ENCODE data around the gene SHROOM2.

Gene SHROOM2

GRCh38 chrX:9866633-9867032, 80.4 kb downstream of the SHROOM2 start:
- no peak for DNase-seq

GRCh38 chrX:9867226-9867625, 81.0 kb downstream of the SHROOM2 start:
- DNase-seq = no peak

GRCh38 chrX:9867753-9868152, 81.5 kb downstream of the SHROOM2 start:
- no peak for DNase-seq

GRCh38 chrX:9871701-9872268, 85.6 kb downstream of the SHROOM2 start:
- DNase-seq = no peak

- no peak for DNase-seq
These were observed 87.1 kb downstream of the SHROOM2 start for GRCh38 chrX:9873360-9873759.

GRCh38 chrX:9873952-9874351, 87.7 kb downstream of the SHROOM2 start:
- peak; percentile 18 for DNase-seq

- no peak for DNase-seq
These were observed 88.3 kb downstream of the SHROOM2 start for GRCh38 chrX:9874483-9874882.

- DNase-seq = no peak
These were observed 89.6 kb downstream of the SHROOM2 start for GRCh38 chrX:9875801-9876200.

- no peak for DNase-seq
These were observed 90.0 kb downstream of the SHROOM2 start for GRCh38 chrX:9876201-9876600.

- DNase-seq = no peak
These were observed 92.1 kb downstream of the SHROOM2 start for GRCh38 chrX:9878146-9878820.

- DNase-seq = no peak
These were observed 94.0 kb downstream of the SHROOM2 start for GRCh38 chrX:9880237-9880636.

GRCh38 chrX:9880870-9881269, 94.6 kb downstream of the SHROOM2 start:
- no peak for DNase-seq

- no peak for DNase-seq
These were observed 96.6 kb downstream of the SHROOM2 start for GRCh38 chrX:9882669-9883446.

- DNase-seq = no peak
These were observed 98.0 kb downstream of the SHROOM2 start for GRCh38 chrX:9884031-9884779.

GRCh38 chrX:9885150-9885549, 98.9 kb downstream of the SHROOM2 start:
- DNase-seq = peak; percentile 58

GRCh38 chrX:9887659-9888297, 101.5 kb downstream of the SHROOM2 start:
- DNase-seq = no peak

- no peak for DNase-seq
These were observed 102.8 kb downstream of the SHROOM2 start for GRCh38 chrX:9888953-9889470.

GRCh38 chrX:9890681-9891091, 104.5 kb downstream of the SHROOM2 start:
- no peak for DNase-seq

- DNase-seq = no peak
These were observed 109.1 kb downstream of the SHROOM2 start for GRCh38 chrX:9895225-9895912.

- peak; percentile 47 for DNase-seq
These were observed 111.5 kb downstream of the SHROOM2 start for GRCh38 chrX:9897761-9898161.

GRCh38 chrX:9899640-9900111, 113.4 kb downstream of the SHROOM2 start:
- no peak for DNase-seq

- DNase-seq = no peak
These were observed 116.4 kb downstream of the SHROOM2 start for GRCh38 chrX:9902656-9903055.

Data from MV-4-11 (cell line).